B cell (primary cell): ENCODE measurements around the gene SAPCD2.

ENCODE experiments used
- CTCF ChIP-seq: fragments of 200-600 bp; IDR thresholded peaks from one replicate; pipeline ENCODE4 v1.8.0; 2022; ENCODE audit warnings: antibody characterized with exemption, mild to moderate bottlenecking
- EZH2 ChIP-seq: IDR thresholded peaks from 2 replicates; pipeline ENCODE4 v1.6.1; 2012; ENCODE audit warnings: borderline replicate concordance, low read depth, mild to moderate bottlenecking, moderate library complexity, low read length; ENCODE audit not compliant: insufficient read depth, poor library complexity, severe bottlenecking

- TF ChIP-seq EZH2: no peak
- TF ChIP-seq CTCF: no peak
Measured at GRCh38 chr9:137026828-137027227, 43.5 kb downstream of the SAPCD2 start.
